ENCODE results near the gene ACOXL. TPM values are rescaled to one million over a fixed set of nuclear protein-coding genes. Genes with fewer than 3 reads are reported as not detected.

The ACOXL gene
- total and polyA plus RNA-seq, 2 of the 8 experiments (the other 6 are each of a cell fraction or from before 2014, with no cell fraction given) = 11.4 to 20.6 TPM

DNA sequence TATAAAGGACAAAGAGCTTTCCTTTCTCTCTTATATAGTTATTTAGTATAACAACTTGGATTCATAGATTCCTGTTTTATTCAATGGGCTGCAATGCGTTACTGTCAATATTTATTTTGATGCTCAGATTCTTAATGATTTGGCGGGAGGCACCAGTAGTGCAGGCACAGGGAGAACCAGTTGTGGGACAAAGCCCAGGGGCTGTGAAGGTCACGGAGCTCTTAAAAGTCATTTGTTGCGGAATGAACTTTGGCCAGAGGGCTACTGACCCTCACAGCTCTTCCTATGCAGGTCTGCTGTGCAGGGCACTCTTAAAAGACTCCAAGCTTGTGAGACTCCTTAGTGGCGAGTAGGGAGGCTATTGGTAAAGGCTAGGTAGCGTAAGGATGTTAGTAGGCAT lies 422.4 kb downstream of the ACOXL start (continued):
- TF ChIP-seq, protein P1, sequence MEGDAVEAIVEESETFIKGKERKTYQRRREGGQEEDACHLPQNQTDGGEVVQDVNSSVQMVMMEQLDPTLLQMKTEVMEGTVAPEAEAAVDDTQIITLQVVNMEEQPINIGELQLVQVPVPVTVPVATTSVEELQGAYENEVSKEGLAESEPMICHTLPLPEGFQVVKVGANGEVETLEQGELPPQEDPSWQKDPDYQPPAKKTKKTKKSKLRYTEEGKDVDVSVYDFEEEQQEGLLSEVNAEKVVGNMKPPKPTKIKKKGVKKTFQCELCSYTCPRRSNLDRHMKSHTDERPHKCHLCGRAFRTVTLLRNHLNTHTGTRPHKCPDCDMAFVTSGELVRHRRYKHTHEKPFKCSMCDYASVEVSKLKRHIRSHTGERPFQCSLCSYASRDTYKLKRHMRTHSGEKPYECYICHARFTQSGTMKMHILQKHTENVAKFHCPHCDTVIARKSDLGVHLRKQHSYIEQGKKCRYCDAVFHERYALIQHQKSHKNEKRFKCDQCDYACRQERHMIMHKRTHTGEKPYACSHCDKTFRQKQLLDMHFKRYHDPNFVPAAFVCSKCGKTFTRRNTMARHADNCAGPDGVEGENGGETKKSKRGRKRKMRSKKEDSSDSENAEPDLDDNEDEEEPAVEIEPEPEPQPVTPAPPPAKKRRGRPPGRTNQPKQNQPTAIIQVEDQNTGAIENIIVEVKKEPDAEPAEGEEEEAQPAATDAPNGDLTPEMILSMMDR (IDR thresholded peaks at IDR 0.05; ENCODE audit: control extremely low read depth in 1 of 3, insufficient read depth in 1 of 3, low read depth in 1 of 3, low read length in 3 of 3) = no peak
- TF ChIP-seq TAF1 (IDR thresholded peaks at IDR 0.05; ENCODE audit: low read depth, low read length) (no peak), RAD21 (IDR thresholded peaks at IDR 0.05 in 1 of 2, conservative IDR thresholded peaks at IDR 0.05 in 1 of 2; ENCODE audit: low read depth in 2 of 2, low read length in 2 of 2) (no peak), SP1 (IDR thresholded peaks at IDR 0.05; ENCODE audit: low read depth, low read length) (no peak), SIN3A (conservative IDR thresholded peaks at IDR 0.05 in 1 of 2, IDR thresholded peaks at IDR 0.05 in 1 of 2; ENCODE audit: low read depth in 1 of 2, low read length in 2 of 2) (no peak), POU5F1 (IDR thresholded peaks at IDR 0.05; ENCODE audit: low read depth, low read length) (no peak), SP2 (IDR thresholded peaks at IDR 0.05; ENCODE audit: low read length) (no peak), KDM4A (IDR thresholded peaks at IDR 0.05; ENCODE audit: low read depth, low read length, severe bottlenecking) (no peak), KDM5A (IDR thresholded peaks at IDR 0.05; ENCODE audit: low read length) (no peak), RBBP5 (IDR thresholded peaks at IDR 0.05; ENCODE audit: borderline replicate concordance, low read depth, low read length) (no peak)
